HEK293 (cell line): ENCODE results near the gene IFI30.

Source experiments
- CTCF ChIA-PET: fragments of 350-600 bp; formaldehyde crosslinking; extraction: SDS; loops from one replicate; lab custom pipeline; 2021; ENCODE audit warnings: antibody characterized with exemption; lab: Yijun Ruan, JAX
- POLR2A ChIA-PET: fragments of 300-600 bp; formaldehyde crosslinking; extraction: SDS; loops from one replicate; lab custom pipeline; 2020; ENCODE audit warnings: antibody characterized with exemption, inconsistent platforms; lab: Yijun Ruan, JAX
- H3K27ac ChIP-seq: fragments of 200-500 bp; sonication (Bioruptor generic); 2 replicates; pipeline ENCODE4 v1.5.1; 2014; ENCODE audit warnings: low read depth, low read length, control low read depth, inconsistent platforms; ENCODE audit errors: extremely low read depth
- H3K36me3 ChIP-seq, 2 experiments: fragments of 200-500 bp in 1 of 2; sonication (Bioruptor generic) in 1 of 2; 1 replicate in 1 of 2; 2 replicates in 1 of 2; pipeline ENCODE4 v1.5.1; 2014 to 2017; ENCODE audit warnings: inconsistent platforms in 2 of 2, low read length in 2 of 2; ENCODE audit not compliant: control insufficient read depth in 2 of 2, insufficient read depth in 1 of 2
- H3K4me1 ChIP-seq: fragments of 200-500 bp; sonication (Bioruptor generic); 2 replicates; pipeline ENCODE4 v1.5.1; 2014; ENCODE audit warnings: mild to moderate bottlenecking, low read length, inconsistent platforms; ENCODE audit not compliant: control insufficient read depth, insufficient read depth
- H3K4me3 ChIP-seq: 2 replicates; pipeline ENCODE4 v1.5.1; 2011; ENCODE audit warnings: low read depth, mild to moderate bottlenecking, control low read depth, low read length, moderate library complexity
- H3K9me3 ChIP-seq: fragments of 200-500 bp; sonication (Bioruptor generic); 2 replicates; pipeline ENCODE4 v1.5.1; 2014; ENCODE audit warnings: low read depth, low read length, inconsistent platforms; ENCODE audit not compliant: control insufficient read depth, insufficient read depth
- GFI1B ChIP-seq: fragments of 450-650 bp; formaldehyde crosslinking; IDR thresholded peaks from 2 replicates; pipeline ENCODE4 v1.5.1; 2016; ENCODE audit warnings: missing biosample characterization, missing genetic modification characterization
- OSR2 ChIP-seq: fragments of 450-650 bp; formaldehyde crosslinking; IDR thresholded peaks from 2 replicates; pipeline ENCODE4 v1.5.1; 2016; ENCODE audit warnings: missing biosample characterization, missing genetic modification characterization
- TCF7L2 ChIP-seq: IDR thresholded peaks from 2 replicates; pipeline ENCODE4 v1.6.1; 2011; ENCODE audit warnings: low read depth, mild to moderate bottlenecking, inconsistent platforms, low read length, moderate library complexity, borderline replicate concordance
- YY1 ChIP-seq: fragments of 450-650 bp; formaldehyde crosslinking; IDR thresholded peaks from 2 replicates; pipeline ENCODE4 v1.5.1; 2018; ENCODE audit warnings: missing biosample characterization, missing genetic modification characterization
- ZNF157 ChIP-seq: fragments of 450-650 bp; formaldehyde crosslinking; IDR thresholded peaks from 2 replicates; pipeline ENCODE4 v1.5.1; 2016; ENCODE audit warnings: missing biosample characterization, missing genetic modification characterization
- ZNF19 ChIP-seq: fragments of 450-650 bp; formaldehyde crosslinking; IDR thresholded peaks from 2 replicates; pipeline ENCODE4; 2016; ENCODE audit warnings: missing biosample characterization, missing genetic modification characterization, low read depth
- ZNF2 ChIP-seq: fragments of 450-650 bp; formaldehyde crosslinking; IDR thresholded peaks from 2 replicates; pipeline ENCODE4 v1.5.1; 2016; ENCODE audit warnings: missing biosample characterization, missing genetic modification characterization
- ZNF221 ChIP-seq: fragments of 450-650 bp; formaldehyde crosslinking; IDR thresholded peaks from 2 replicates; pipeline ENCODE4 v1.5.1; 2017; ENCODE audit warnings: missing biosample characterization, missing genetic modification characterization, borderline replicate concordance
- ZNF223 ChIP-seq: fragments of 450-650 bp; formaldehyde crosslinking; IDR thresholded peaks from 2 replicates; pipeline ENCODE4 v1.5.1; 2016; ENCODE audit warnings: missing biosample characterization, missing genetic modification characterization
- ZNF266 ChIP-seq: fragments of 450-650 bp; formaldehyde crosslinking; IDR thresholded peaks from 2 replicates; pipeline ENCODE4 v1.5.1; 2016; ENCODE audit warnings: missing biosample characterization, missing genetic modification characterization, low read depth
- ZNF302 ChIP-seq: fragments of 450-650 bp; formaldehyde crosslinking; IDR thresholded peaks from 2 replicates; pipeline ENCODE4 v1.5.1; 2016; ENCODE audit warnings: missing biosample characterization, missing genetic modification characterization, low read depth
- ZNF560 ChIP-seq: fragments of 450-650 bp; formaldehyde crosslinking; IDR thresholded peaks from 2 replicates; pipeline ENCODE4 v1.5.1; 2017; ENCODE audit warnings: missing biosample characterization, missing genetic modification characterization, borderline replicate concordance
- ZNF571 ChIP-seq: fragments of 450-650 bp; formaldehyde crosslinking; IDR thresholded peaks from 2 replicates; pipeline ENCODE4 v1.5.0; 2017; ENCODE audit warnings: missing biosample characterization, missing genetic modification characterization
- ZNF596 ChIP-seq: fragments of 450-650 bp; IDR thresholded peaks from 2 replicates; pipeline ENCODE4 v1.5.0; 2018; ENCODE audit warnings: missing biosample characterization, mild to moderate bottlenecking, missing genetic modification characterization, moderate library complexity
- ZNF654 ChIP-seq: fragments of 450-650 bp; formaldehyde crosslinking; IDR thresholded peaks from 2 replicates; pipeline ENCODE4 v1.5.1; 2016; ENCODE audit warnings: low read depth, missing biosample characterization, missing genetic modification characterization
- ZNF707 ChIP-seq: fragments of 450-650 bp; formaldehyde crosslinking; IDR thresholded peaks from 2 replicates; pipeline ENCODE4 v1.5.1; 2016; ENCODE audit warnings: missing biosample characterization, missing genetic modification characterization
- ZNF747 ChIP-seq: fragments of 450-650 bp; formaldehyde crosslinking; IDR thresholded peaks from 2 replicates; pipeline ENCODE4 v1.5.1; 2016; ENCODE audit warnings: missing biosample characterization, missing genetic modification characterization
- ZNF792 ChIP-seq: fragments of 450-650 bp; formaldehyde crosslinking; IDR thresholded peaks from 2 replicates; pipeline ENCODE4 v1.5.1; 2016; ENCODE audit warnings: missing biosample characterization, missing genetic modification characterization
- ZNF830 ChIP-seq: fragments of 450-650 bp; IDR thresholded peaks from 2 replicates; pipeline ENCODE4 v1.5.0; 2018; ENCODE audit warnings: missing biosample characterization, missing genetic modification characterization, low read depth, mild to moderate bottlenecking, moderate library complexity
- ZSCAN4 ChIP-seq: fragments of 450-650 bp; formaldehyde crosslinking; IDR thresholded peaks from 2 replicates; pipeline ENCODE4 v1.5.1; 2017; ENCODE audit warnings: missing biosample characterization, missing genetic modification characterization
- TF ChIP-seq, protein P1 (sequence below): fragments of 450-650 bp; formaldehyde crosslinking; IDR thresholded peaks from 2 replicates; pipeline ENCODE4 v1.5.1; 2016; ENCODE audit warnings: missing biosample characterization, missing genetic modification characterization, borderline replicate concordance
- TF ChIP-seq, protein P2 (sequence below): fragments of 450-650 bp; formaldehyde crosslinking; IDR thresholded peaks from 2 replicates; pipeline ENCODE4 v1.5.1; 2016; ENCODE audit warnings: missing biosample characterization, missing genetic modification characterization
- TF ChIP-seq, protein P3 (sequence below): fragments of 450-650 bp; formaldehyde crosslinking; IDR thresholded peaks from 2 replicates; pipeline ENCODE4 v1.5.1; 2016; ENCODE audit warnings: missing biosample characterization, missing genetic modification characterization

The IFI30 gene

DNA sequence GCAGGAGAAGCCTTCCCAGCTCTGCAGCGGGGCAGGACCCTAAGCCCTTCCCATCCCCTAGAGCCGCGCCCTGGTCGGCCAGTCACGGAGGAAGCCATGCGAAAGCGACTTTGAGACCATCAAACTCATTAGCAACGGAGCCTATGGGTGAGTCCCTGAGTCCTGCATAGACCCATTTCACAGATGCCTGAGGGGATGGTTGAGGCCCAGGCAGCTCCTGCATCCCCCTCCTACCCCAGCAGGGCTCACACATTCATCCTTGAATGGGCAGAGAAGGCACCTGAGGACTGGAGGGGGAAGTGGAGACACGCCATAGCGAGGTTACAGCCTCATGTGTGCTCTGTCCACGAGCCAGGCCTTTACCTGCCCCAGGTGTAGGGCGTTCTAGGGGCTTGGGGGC is 44.8 kb upstream of the IFI30 start:
- Histone ChIP-seq H3K9me3 (no peaks in the 10 kb centered on the region), H3K27ac (no peak overlapping the region), H3K4me1 (no peaks in the 10 kb centered on the region), H3K36me3 (peaks cover 0 to 38% of the 10 kb centered on the region in 2 experiments; a peak in 2 of 3 replicates), H3K4me3 (no peak overlapping the region)
- POLR2A ChIA-PET: no interaction called here
- TF ChIP-seq OSR2 (tag by site-specific recombination) (no peak), GFI1B (tag by site-specific recombination) (no peak), ZNF747 (no peak), ZNF157 (tag by site-specific recombination) (no peak), ZNF707 (tag by site-specific recombination) (no peak), ZNF596 (tag by site-specific recombination) (no peak), ZNF830 (tag by site-specific recombination) (no peak), ZNF654 (tag by site-specific recombination) (no peak), ZNF19 (no peak), ZNF223 (tag by site-specific recombination) (no peak), YY1 (no peak), ZNF560 (tag by site-specific recombination) (no peak), ZNF2 (tag by site-specific recombination) (no peak), ZNF221 (tag by site-specific recombination) (no peak), ZNF302 (no peak), ZSCAN4 (tag by site-specific recombination) (no peak), ZNF266 (no peak), TCF7L2 (no peak)
- TF ChIP-seq, protein P1, sequence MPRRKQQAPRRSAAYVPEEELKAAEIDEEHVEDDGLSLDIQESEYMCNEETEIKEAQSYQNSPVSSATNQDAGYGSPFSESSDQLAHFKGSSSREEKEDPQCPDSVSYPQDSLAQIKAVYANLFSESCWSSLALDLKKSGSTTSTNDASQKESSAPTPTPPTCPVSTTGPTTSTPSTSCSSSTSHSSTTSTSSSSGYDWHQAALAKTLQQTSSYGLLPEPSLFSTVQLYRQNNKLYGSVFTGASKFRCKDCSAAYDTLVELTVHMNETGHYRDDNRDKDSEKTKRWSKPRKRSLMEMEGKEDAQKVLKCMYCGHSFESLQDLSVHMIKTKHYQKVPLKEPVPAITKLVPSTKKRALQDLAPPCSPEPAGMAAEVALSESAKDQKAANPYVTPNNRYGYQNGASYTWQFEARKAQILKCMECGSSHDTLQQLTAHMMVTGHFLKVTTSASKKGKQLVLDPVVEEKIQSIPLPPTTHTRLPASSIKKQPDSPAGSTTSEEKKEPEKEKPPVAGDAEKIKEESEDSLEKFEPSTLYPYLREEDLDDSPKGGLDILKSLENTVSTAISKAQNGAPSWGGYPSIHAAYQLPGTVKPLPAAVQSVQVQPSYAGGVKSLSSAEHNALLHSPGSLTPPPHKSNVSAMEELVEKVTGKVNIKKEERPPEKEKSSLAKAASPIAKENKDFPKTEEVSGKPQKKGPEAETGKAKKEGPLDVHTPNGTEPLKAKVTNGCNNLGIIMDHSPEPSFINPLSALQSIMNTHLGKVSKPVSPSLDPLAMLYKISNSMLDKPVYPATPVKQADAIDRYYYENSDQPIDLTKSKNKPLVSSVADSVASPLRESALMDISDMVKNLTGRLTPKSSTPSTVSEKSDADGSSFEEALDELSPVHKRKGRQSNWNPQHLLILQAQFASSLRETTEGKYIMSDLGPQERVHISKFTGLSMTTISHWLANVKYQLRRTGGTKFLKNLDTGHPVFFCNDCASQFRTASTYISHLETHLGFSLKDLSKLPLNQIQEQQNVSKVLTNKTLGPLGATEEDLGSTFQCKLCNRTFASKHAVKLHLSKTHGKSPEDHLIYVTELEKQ (tag by site-specific recombination): no peak
- TF ChIP-seq, protein P2, sequence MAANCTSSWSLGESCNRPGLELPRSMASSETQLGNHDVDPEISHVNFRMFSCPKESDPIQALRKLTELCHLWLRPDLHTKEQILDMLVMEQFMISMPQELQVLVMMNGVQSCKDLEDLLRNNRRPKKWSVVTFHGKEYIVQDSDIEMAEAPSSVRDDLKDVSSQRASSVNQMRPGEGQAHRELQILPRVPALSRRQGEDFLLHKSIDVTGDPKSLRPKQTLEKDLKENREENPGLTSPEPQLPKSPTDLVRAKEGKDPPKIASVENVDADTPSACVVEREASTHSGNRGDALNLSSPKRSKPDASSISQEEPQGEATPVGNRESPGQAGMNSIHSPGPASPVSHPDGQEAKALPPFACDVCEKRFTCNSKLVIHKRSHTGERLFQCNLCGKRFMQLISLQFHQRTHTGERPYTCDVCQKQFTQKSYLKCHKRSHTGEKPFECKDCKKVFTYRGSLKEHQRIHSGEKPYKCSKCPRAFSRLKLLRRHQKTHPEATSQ: no peak
- CTCF ChIA-PET: interaction anchor here (0.6 to 1.9 kb wide), 4 partner anchors 9 to 123 kb away, joined by 3 to 8 read pairs (median 4); no protein-coding TSS in a partner anchor

DNA sequence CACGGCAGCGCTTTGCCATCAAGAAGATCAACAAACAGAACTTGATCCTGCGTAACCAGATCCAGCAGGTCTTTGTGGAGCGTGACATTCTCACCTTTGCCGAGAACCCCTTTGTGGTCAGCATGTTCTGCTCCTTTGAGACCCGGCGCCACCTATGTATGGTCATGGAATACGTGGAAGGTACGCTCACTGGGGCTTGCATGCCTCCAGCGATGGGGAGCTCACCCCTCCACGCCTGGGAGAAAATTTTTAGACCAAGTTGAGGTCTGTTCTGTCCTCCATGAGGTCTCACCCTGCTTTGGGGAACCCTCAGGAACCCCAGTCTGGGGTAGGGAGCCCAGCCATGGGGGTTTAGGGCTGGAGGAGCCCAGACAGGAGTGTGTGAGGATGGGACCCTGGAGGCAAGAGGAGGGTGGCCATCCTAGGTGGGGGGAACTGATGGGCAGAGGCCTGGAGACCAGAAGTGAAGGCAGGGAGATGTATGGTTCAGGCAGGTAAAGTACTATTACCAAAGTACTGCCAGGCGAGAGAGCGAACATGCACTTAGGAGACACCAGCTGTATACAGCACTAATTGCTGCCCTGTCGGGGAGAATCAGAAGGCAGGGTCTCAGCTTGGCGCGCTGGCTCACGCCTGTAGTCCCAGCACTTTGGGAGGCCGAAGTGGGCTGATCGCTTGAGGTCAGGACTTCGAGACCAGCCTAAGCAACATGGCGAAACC is 42.9 kb upstream of the IFI30 start:
- no peak overlapping the region for H3K4me3 ChIP-seq
- H3K9me3 ChIP-seq: no peaks in the 10 kb centered on the region
- CTCF ChIA-PET: interaction anchor here (0.8 to 2.2 kb wide), 2 partner anchors 17 to 20 kb away, joined by 5 to 10 read pairs; no protein-coding TSS in a partner anchor
- POLR2A ChIA-PET: no interaction called here
- no peaks in the 10 kb centered on the region for H3K4me1 ChIP-seq
- TF ChIP-seq ZNF571 (no peak), ZNF792 (tag by site-specific recombination) (peak; percentile 75)
- TF ChIP-seq, protein P3, sequence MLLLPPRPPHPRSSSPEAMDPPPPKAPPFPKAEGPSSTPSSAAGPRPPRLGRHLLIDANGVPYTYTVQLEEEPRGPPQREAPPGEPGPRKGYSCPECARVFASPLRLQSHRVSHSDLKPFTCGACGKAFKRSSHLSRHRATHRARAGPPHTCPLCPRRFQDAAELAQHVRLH: peak; percentile 86
- H3K27ac ChIP-seq: no peak overlapping the region
- H3K36me3 ChIP-seq: peaks cover 0 to 38% of the 10 kb centered on the region in 2 experiments; a peak in 2 of 3 replicates
